GM13976 (cell line): ENCODE results near the gene HELZ2.
A peak's percentile ranks its signal among the peaks of the same experiment; 100 is the strongest.

ENCODE experiments used
- DNase-seq: peaks from one replicate; pipeline ENCODE4 v3.0.0; 2012; ENCODE audit warnings: low spot score
- in situ Hi-C: fragments of 300-500 bp; cut with MboI; formaldehyde crosslinking; loops from one replicate; pipeline ENCODE4 v1.12.0; 2022; ENCODE audit warnings: low sequenced_read_pairs, mixed read lengths, inconsistent platforms; ENCODE audit not compliant: unreplicated experiment
- TF ChIP-seq, protein P1 (sequence below): IDR thresholded peaks from 2 replicates; pipeline ENCODE4 v1.5.1; 2012; ENCODE audit warnings: borderline replicate concordance, mild to moderate bottlenecking; ENCODE audit not compliant: insufficient read depth; ENCODE audit errors: extremely low read depth, missing control alignments, control extremely low read depth

Gene HELZ2

DNA sequence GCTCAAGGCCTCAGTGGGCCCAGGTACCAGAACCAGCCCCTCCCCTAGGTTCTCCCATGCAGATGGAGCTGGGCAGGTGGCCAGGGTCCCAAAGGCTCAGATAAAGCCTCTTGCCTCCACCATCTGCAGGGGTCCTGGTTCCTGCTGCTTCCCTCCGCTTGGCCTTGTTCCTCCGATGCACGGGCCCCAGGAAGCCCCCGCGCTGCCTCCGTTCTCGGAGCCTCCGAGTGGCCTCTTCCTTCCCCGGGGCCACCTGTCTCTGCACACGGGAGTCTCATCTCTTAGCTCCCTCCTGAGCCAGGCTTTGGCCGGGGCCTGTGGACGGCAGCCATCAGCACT, 35.0 kb downstream of the HELZ2 start:
- TF ChIP-seq, protein P1, sequence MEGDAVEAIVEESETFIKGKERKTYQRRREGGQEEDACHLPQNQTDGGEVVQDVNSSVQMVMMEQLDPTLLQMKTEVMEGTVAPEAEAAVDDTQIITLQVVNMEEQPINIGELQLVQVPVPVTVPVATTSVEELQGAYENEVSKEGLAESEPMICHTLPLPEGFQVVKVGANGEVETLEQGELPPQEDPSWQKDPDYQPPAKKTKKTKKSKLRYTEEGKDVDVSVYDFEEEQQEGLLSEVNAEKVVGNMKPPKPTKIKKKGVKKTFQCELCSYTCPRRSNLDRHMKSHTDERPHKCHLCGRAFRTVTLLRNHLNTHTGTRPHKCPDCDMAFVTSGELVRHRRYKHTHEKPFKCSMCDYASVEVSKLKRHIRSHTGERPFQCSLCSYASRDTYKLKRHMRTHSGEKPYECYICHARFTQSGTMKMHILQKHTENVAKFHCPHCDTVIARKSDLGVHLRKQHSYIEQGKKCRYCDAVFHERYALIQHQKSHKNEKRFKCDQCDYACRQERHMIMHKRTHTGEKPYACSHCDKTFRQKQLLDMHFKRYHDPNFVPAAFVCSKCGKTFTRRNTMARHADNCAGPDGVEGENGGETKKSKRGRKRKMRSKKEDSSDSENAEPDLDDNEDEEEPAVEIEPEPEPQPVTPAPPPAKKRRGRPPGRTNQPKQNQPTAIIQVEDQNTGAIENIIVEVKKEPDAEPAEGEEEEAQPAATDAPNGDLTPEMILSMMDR: no peak
- no peak for DNase-seq
- in situ Hi-C loops: loop anchor here (25.0 kb wide), 1 partner anchor 323 kb away; the partner anchor contains the start of genes ABHD16B and TPD52L2

DNA sequence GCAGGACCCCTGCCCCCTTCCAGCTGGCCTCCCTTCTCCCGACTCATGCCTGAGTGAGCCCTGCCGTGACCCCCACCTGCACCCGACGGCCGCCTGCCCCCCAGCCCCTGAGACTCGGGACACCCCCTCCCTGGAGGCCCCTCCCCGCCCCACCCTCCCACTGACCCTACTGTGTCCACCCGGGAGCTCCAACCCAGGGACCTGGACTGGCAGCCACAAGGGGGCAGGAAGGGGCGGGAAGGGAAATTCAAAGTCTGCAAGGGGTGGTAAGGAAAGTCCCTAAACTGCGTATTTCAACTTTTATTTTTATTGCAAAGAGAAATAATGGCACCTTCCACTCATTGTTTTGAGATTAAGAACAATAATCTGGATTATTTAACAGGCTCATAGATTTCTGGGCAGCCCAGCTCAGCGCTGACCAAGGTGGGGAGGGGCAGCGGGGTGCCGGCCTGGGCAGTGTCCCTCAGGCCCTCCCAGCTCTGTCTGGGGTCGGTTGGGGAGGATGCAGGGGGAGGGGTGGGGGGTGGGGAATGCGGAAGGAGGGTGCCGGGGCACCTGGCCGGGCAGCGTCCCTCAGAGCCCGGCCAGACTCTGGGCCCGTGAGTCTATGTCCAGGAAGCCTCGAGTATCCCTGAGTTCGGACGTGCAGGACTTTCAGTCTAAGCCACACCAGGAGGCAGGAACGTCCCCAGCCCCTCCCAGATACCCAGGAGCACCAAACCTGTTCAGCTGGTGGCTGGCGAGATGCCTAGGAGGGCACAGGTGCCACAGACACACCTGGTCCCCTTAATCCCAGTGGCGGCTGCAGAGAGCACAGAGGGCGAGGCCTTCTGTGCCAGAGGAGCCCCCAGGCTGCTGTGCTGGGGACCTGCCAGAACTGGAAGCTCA, 35.6 kb downstream of the HELZ2 start:
- peak; percentile 74 for DNase-seq
- in situ Hi-C loops: loop anchor here (25.0 kb wide), 1 partner anchor 324 kb away; the partner anchor contains the start of genes ABHD16B and TPD52L2
- TF ChIP-seq, protein P1: peak; percentile 7

DNA sequence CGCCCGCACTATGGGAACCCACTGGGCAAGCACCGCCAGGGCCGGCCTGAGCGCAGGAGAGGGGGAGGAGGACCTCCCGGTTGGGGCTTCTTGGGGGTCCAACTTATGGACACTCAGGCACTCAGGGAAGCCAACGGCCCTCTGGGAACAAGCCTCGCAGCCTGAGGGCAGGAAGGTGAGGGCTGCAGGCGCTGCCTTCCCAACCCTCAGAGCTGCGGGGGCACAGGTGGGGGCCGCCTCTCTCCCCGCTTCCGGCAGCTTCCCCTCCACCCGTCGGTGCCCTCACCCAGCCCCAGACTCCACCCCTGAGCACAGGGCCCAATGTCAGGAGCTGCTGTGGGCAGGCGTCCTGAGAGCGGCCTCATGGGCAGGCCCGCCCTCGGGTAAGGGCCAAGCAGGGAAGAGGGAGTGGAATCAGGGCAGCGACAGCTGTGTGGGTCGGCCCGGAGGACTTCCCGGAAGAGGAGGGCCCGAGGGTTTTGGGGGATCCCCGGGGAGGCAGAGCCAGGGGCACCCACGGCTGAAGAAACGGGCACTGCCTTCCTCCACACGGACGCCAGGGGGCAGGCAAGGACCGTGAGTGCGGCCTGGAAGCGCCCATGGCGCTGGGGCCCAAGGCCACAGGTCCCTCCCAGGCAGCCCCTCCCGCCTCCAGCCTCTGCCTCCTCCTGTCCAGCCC, 36.4 kb downstream of the HELZ2 start:
- TF ChIP-seq, protein P1: peak; percentile 97
- in situ Hi-C loops: loop anchor here (25.0 kb wide), 1 partner anchor 325 kb away; the partner anchor contains the start of genes ABHD16B and TPD52L2
- DNase-seq: peak; percentile 99

DNA sequence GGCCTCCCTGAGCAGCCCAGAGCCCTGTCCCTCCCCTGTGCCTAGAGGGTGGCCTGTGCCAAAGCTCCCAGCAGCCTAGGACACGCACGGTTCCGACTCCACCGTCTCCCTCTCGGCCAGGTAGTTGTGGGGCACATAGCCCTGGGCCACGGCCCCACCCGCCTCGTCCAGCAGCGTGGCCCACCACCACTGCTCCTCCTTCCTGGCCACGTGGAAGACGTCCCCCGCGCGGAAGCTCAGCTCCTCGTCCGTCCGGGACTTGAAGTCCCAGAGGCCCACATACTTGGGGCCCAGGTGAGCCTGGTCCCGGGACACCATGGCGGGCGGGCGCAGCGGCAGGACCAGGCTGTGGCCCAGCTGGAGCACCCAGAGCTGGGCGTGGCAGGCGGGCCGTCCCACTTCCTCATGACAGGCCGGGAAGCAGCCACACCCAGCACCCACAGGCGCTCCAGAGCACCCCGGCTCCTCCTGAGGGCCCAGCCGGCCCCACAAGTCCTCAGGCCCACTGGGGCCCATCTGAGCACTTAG, 37.0 kb downstream of the HELZ2 start, which contains the start of gene PTK6:
PTK6 (minus strand) TSS at position 380 of the 528 bp plus-strand sequence; CDS start at position 318, 62 bp downstream.
- in situ Hi-C loops: loop anchor here (25.0 kb wide), 1 partner anchor 325 kb away; the partner anchor contains the start of genes ABHD16B and TPD52L2
- TF ChIP-seq, protein P1: no peak
- peak; percentile 77 for DNase-seq

DNA sequence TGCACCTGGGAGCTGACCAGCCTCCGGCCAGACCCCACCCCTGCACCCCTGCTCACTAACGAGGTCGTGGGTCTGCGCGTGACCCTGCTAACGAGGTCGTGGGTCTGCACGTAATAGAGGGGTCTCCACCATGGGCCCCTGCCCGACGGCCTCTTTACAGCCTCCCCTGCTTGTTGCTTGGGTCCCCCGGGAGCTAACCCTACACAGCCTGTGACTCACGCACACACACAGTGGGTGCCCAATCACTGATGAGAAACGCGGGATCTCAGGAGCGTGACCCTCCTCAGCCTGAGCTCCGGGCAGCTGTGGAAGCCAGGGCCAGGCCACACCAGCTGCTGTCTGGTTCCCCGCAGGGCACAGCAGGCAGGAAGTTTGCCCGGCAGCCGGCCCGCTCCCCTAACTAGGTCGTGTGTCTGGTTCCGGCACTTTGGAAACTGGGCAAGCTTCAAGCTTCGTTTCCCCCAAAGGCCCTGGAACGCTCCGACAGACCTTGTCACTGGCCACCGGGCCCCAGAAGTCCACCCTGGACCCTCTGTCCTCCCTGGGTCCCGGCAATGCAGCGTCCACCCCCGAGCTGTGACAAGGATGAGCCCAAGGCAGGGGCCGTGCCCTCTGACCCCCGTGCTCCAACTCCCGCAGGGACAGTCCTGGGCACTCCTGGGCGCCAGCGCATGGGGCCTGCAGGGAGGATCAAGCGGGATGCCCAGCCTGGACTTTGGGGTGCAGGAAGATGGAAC, 37.6 kb downstream of the HELZ2 start:
- no peak for DNase-seq
- in situ Hi-C loops: loop anchor here (25.0 kb wide), 1 partner anchor 326 kb away; the partner anchor contains the start of genes ABHD16B and TPD52L2

More for the DNA sequence above, 37.6 kb downstream of the HELZ2 start:
- TF ChIP-seq, protein P1: no peak
